ENCODE data around the gene DQX1. TPM values are rescaled to one million over a fixed set of nuclear protein-coding genes. Genes with fewer than 3 reads are reported as not detected.

The DQX1 gene
- total and polyA plus RNA-seq, 9 of the 15 experiments (the other 6 are each of a cell fraction or from before 2014, with no cell fraction given): 0.04 to 0.38 (median 0.18) TPM; not detected in 1

DNA sequence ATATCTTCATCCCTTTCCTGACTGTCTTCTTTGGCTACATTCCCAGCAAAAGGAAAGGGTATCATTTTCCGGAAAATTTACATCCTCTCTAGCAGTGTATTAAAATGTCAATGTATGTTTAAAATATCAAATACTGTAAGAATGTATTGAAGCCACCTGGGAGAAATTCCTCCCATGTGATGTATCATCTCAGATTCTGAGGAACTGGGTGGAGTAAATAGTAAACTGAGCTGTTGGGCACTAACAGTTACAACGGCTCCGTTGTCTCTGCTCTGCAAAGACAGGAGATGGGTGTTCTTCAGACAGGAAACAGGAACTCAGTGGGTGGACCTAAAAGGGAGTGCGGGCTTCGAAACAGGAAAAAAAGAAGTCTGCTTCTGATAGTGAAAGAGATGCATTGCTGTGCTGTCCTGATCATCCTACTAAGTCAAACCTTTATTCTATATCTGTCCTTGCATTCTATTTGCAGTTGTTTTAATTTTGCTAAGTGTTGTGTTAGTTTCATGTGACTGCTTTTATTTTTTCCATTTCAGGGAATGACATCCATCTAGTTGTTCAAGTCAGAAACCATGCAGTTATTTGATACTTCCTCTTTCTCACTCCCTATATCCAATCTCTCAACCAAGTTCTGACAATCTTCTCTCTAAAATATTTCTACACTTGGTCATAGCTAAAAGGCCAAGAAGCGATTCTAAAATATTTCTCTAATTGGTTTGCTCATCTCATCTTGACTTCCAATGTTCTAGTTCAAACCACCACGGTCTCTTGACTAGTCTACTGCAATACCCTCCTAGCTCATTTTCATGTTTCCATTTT, 47.9 kb upstream of the DQX1 start:
- in situ Hi-C loops (cut with MboI): loop anchor here (5.0 kb wide), 1 partner anchor 87 kb away; no protein-coding TSS in a partner anchor
- ChIA-PET CTCF (ENCODE audit: low intra/inter-chr PET ratio) (no interaction called here), POLR2A (interaction anchor here (0.9 to 1.2 kb wide), 3 partner anchors 9 to 106 kb away, joined by 3 to 4 read pairs (median 4); no protein-coding TSS in a partner anchor)
- Histone ChIP-seq H3K27ac (ENCODE audit: extremely low read depth, low read depth, low read length) (peak overlapping the region; percentile 43), H4K20me1 (replicated peaks; ENCODE audit: control insufficient read depth, insufficient read depth, low read length) (no peaks in the 10 kb centered on the region), H2AFZ (ENCODE audit: low read depth, low read length) (peak overlapping the region; percentile 93), H3K4me1 (replicated peaks in 1 of 2; ENCODE audit: control insufficient read depth in 2 of 2, insufficient read depth in 2 of 2, low read length in 2 of 2) (peaks cover 0 to 42% of the 10 kb centered on the region in 2 experiments; a peak in 4 of 5 replicates), H3K36me3 (ENCODE audit: control insufficient read depth, insufficient read depth, low read length) (no peaks in the 10 kb centered on the region), H3K9me3 (replicated peaks; ENCODE audit: control insufficient read depth, insufficient read depth, low read depth, low read length) (no peaks in the 10 kb centered on the region), H3K9ac (ENCODE audit: insufficient read depth in 1 of 2, low read depth in 2 of 2, low read length in 2 of 2) (peak overlapping the region in 1 of 2 experiments; percentile 18; a peak in 1 of 4 replicates), H3K27me3 (ENCODE audit: control insufficient read depth in 2 of 2, insufficient read depth in 2 of 2, low read length in 2 of 2) (no peaks in the 10 kb centered on the region), H3K4me3 (no peak overlapping the region), H3K79me2 (ENCODE audit: control insufficient read depth, insufficient read depth, low read length) (no peaks in the 10 kb centered on the region), H3K9me1 (ENCODE audit: control insufficient read depth, insufficient read depth, low read length) (no peaks in the 10 kb centered on the region), H3K4me2 (ENCODE audit: insufficient read depth, low read length) (peak overlapping the region; percentile 60)
- WGBS (ENCODE audit: insufficient coverage, low coverage, missing lambda C conversion rate): 28% methylated on average over 7 of the region's 7 CpGs
- FAIRE-seq (peak; percentile 54), ATAC-seq (peak; percentile 76), DNase-seq (ENCODE audit: extremely low read depth in 1 of 4, low spot score in 3 of 4) (peak in 2 of 4 experiments; percentile 63 to 70)
- BruUV-seq (replicated peaks): TSS peak; percentile 81
- intact Hi-C loops (cut with micrococcal nuclease): loop anchor here (5.0 kb wide), 1 partner anchor 72 kb away; no protein-coding TSS in a partner anchor
- TF ChIP-seq MAFK (IDR thresholded peaks at IDR 0.05; ENCODE audit: low read length) (no peak), PRPF4 (IDR thresholded peaks at IDR 0.05; ENCODE audit: insufficient read depth, low read depth, low read length, poor library complexity, severe bottlenecking) (no peak), MYBL2 (IDR thresholded peaks at IDR 0.05; ENCODE audit: low read depth) (peak; percentile 53; the same call in 1 of the 2 replicates), MYBL2 (CRISPR knock-in tag; IDR thresholded peaks at IDR 0.05; ENCODE audit: borderline replicate concordance) (no peak), SUPT5H (IDR thresholded peaks at IDR 0.05) (0 out of 2 replicates have a peak, but pooled peaks have one; percentile 34), RBFOX2 (IDR thresholded peaks at IDR 0.05; ENCODE audit: low read depth, low read length) (0 out of 2 replicates have a peak, but pooled peaks have one; percentile 20), FOXM1 (IDR thresholded peaks at IDR 0.05; ENCODE audit: low read depth) (peak; percentile 45; the same call in 1 of the 2 replicates), FOXM1 (CRISPR knock-in tag; IDR thresholded peaks at IDR 0.05; ENCODE audit: low read depth) (no peak), SPI1 (IDR thresholded peaks at IDR 0.05; ENCODE audit: borderline replicate concordance, low read depth, low read length) (peak; percentile 88; the same call in 1 of the 2 replicates), TAF9B (IDR thresholded peaks at IDR 0.05; ENCODE audit: partially characterized antibody) (peak; percentile 24), ELF4 (CRISPR knock-in tag; IDR thresholded peaks at IDR 0.05) (peak; percentile 44; the same call in 1 of the 2 replicates), SMARCA4 (IDR thresholded peaks at IDR 0.05) (peak; percentile 44; the same call in 1 of the 2 replicates), CBX3 (IDR thresholded peaks at IDR 0.05; ENCODE audit: borderline replicate concordance in 1 of 2, low read length in 2 of 2) (0 out of 3 replicates have a peak, but pooled peaks of 1 of the 2 experiments have one; percentile 40)
- TF ChIP-seq, protein P1, sequence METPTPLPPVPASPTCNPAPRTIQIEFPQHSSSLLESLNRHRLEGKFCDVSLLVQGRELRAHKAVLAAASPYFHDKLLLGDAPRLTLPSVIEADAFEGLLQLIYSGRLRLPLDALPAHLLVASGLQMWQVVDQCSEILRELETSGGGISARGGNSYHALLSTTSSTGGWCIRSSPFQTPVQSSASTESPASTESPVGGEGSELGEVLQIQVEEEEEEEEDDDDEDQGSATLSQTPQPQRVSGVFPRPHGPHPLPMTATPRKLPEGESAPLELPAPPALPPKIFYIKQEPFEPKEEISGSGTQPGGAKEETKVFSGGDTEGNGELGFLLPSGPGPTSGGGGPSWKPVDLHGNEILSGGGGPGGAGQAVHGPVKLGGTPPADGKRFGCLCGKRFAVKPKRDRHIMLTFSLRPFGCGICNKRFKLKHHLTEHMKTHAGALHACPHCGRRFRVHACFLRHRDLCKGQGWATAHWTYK (CRISPR knock-in tag; IDR thresholded peaks at IDR 0.05): 0 out of 2 replicates have a peak, but pooled peaks have one; percentile 20
- TF ChIP-seq, protein P2, sequence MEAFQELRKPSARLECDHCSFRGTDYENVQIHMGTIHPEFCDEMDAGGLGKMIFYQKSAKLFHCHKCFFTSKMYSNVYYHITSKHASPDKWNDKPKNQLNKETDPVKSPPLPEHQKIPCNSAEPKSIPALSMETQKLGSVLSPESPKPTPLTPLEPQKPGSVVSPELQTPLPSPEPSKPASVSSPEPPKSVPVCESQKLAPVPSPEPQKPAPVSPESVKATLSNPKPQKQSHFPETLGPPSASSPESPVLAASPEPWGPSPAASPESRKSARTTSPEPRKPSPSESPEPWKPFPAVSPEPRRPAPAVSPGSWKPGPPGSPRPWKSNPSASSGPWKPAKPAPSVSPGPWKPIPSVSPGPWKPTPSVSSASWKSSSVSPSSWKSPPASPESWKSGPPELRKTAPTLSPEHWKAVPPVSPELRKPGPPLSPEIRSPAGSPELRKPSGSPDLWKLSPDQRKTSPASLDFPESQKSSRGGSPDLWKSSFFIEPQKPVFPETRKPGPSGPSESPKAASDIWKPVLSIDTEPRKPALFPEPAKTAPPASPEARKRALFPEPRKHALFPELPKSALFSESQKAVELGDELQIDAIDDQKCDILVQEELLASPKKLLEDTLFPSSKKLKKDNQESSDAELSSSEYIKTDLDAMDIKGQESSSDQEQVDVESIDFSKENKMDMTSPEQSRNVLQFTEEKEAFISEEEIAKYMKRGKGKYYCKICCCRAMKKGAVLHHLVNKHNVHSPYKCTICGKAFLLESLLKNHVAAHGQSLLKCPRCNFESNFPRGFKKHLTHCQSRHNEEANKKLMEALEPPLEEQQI (IDR thresholded peaks at IDR 0.05): peak; percentile 39; the same call in 1 of the 2 replicates
- TF ChIP-seq, protein P3, sequence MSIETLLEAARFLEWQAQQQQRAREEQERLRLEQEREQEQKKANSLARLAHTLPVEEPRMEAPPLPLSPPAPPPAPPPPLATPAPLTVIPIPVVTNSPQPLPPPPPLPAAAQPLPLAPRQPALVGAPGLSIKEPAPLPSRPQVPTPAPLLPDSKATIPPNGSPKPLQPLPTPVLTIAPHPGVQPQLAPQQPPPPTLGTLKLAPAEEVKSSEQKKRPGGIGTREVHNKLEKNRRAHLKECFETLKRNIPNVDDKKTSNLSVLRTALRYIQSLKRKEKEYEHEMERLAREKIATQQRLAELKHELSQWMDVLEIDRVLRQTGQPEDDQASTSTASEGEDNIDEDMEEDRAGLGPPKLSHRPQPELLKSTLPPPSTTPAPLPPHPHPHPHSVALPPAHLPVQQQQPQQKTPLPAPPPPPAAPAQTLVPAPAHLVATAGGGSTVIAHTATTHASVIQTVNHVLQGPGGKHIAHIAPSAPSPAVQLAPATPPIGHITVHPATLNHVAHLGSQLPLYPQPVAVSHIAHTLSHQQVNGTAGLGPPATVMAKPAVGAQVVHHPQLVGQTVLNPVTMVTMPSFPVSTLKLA (conservative IDR thresholded peaks at IDR 0.05): peak in 1 of 2 experiments; percentile 23; a peak in 1 of 4 replicates

Measured in K562 (cell line).